Head of caudate nucleus (tissue), 42 donors: ENCODE results near the gene NTRK1.

Source experiments
- DNase-seq, 42 donors: peaks; one replicate each; pipeline versions ENCODE4 v3.0.0 to v3.0.0-alpha.2; 2020 to 2021; ENCODE audit warnings: mixed read lengths in 7 of 42
- intact Hi-C: fragments of 100-400 bp; cut with DNase I; formaldehyde crosslinking; loops from one replicate; pipeline ENCODE4 v1.15.0; 2022

The NTRK1 gene

GRCh38 chr1:156889802-156890580 is 29.3 kb downstream of the NTRK1 start:
- intact Hi-C loops: no loop called here
- DNase-seq: peak; percentile 47 to 92 (median 80)

GRCh38 chr1:156892190-156893047 is 31.8 kb downstream of the NTRK1 start:
- intact Hi-C loops: no loop called here
- peak; percentile 51 to 93 (median 83) for DNase-seq

GRCh38 chr1:156893048-156893953 is 32.6 kb downstream of the NTRK1 start, which contains the start of gene PEAR1:
PEAR1 (plus strand) TSS chr1:156893718; CDS start chr1:156903927, 10,209 bp downstream.
- no peak for DNase-seq
- intact Hi-C loops: no loop called here

- DNase-seq: no peak
- intact Hi-C loops: no loop called here
Measured at GRCh38 chr1:156894001-156894400, 33.3 kb downstream of the NTRK1 start.

- no peak for DNase-seq
- intact Hi-C loops: no loop called here
Measured at GRCh38 chr1:156894711-156895454, 34.2 kb downstream of the NTRK1 start.

- DNase-seq: no peak
- intact Hi-C loops: no loop called here
Measured at GRCh38 chr1:156895455-156895812, 34.8 kb downstream of the NTRK1 start.

- no peak for DNase-seq
- intact Hi-C loops: no loop called here
Measured at GRCh38 chr1:156895927-156896326, 35.3 kb downstream of the NTRK1 start.

GRCh38 chr1:156896490-156897033 is 35.9 kb downstream of the NTRK1 start:
- intact Hi-C loops: no loop called here
- no peak for DNase-seq

GRCh38 chr1:156897078-156897825 is 36.6 kb downstream of the NTRK1 start:
- DNase-seq: no peak
- intact Hi-C loops: no loop called here

GRCh38 chr1:156898161-156898566 is 37.5 kb downstream of the NTRK1 start:
- no peak for DNase-seq
- intact Hi-C loops: no loop called here

GRCh38 chr1:156898971-156899664 is 38.5 kb downstream of the NTRK1 start:
- DNase-seq: no peak
- intact Hi-C loops: no loop called here

GRCh38 chr1:156899956-156900718 is 39.5 kb downstream of the NTRK1 start:
- DNase-seq: no peak
- intact Hi-C loops: no loop called here

- intact Hi-C loops: no loop called here
- DNase-seq: no peak
Measured at GRCh38 chr1:156900896-156901589, 40.4 kb downstream of the NTRK1 start.

GRCh38 chr1:156901590-156901900 is 40.9 kb downstream of the NTRK1 start:
- intact Hi-C loops: no loop called here
- no peak for DNase-seq

GRCh38 chr1:156901966-156902915 is 41.6 kb downstream of the NTRK1 start:
- intact Hi-C loops: no loop called here
- no peak for DNase-seq
